Measurements from ENCODE around the gene USP2. TPM values are rescaled to one million over a fixed set of nuclear protein-coding genes. Genes with fewer than 3 reads are reported as not detected.

The USP2 gene
- total and polyA plus RNA-seq, 2 of the 4 experiments (the other 2 are of a cell fraction): 0.18 to 0.79 TPM

GRCh38 chr11:119375337-119376196 lies 5.9 kb downstream of the USP2 start:
- DNase-seq (peak; percentile 86), ATAC-seq (ENCODE audit: low read depth) (peak; percentile 76)
- no peaks in the 10 kb centered on the region for H4K20me1 ChIP-seq (ENCODE audit: insufficient read depth, low read length)
- no TSS peak for BruUV-seq (replicated peaks)
- H3K4me1 ChIP-seq (ENCODE audit: control insufficient read depth, insufficient read depth, low read length): peaks cover 25% of the 10 kb centered on the region
- peak overlapping the region; percentile 29; the same call in 1 of the 2 replicates for H2BK20ac ChIP-seq (ENCODE audit: low read depth, low read length)
- no peak overlapping the region; the same call in 2 of the 3 replicates for H2BK15ac ChIP-seq (ENCODE audit: low read depth, low read length)
- H4K91ac ChIP-seq (ENCODE audit: insufficient read depth, low read depth, low read length): peak overlapping the region; percentile 13; the same call in 1 of the 2 replicates
- H3K4me3 ChIP-seq (ENCODE audit: insufficient read depth, low read depth, low read length): no peak overlapping the region
- WGBS, 2 experiments (ENCODE audit: extremely low coverage in 2 of 2, insufficient read length in 1 of 2): 45% methylated on average over 7 of the region's 14 CpGs; no CpG with 5 or more reads in 1 of the 2 experiments
- in situ Hi-C loops (cut with MboI; ENCODE audit: low sequenced_read_pairs): no loop called here
- no peaks in the 10 kb centered on the region for H3K27me3 ChIP-seq (ENCODE audit: control insufficient read depth, insufficient read depth, low read length)
- H2AK5ac ChIP-seq (ENCODE audit: low read depth, low read length): peak overlapping the region; percentile 57; the same call in 1 of the 2 replicates
- no peaks in the 10 kb centered on the region for H3K79me1 ChIP-seq (ENCODE audit: low read depth in 1 of 2, low read length in 2 of 2)
- dilution Hi-C loops (cut with HindIII; ENCODE audit: low sequenced_read_pairs, unreplicated experiment): no loop called here
- peak overlapping the region; percentile 13; the same call in 1 of the 2 replicates for H4K5ac ChIP-seq (ENCODE audit: low read depth, low read length)
- peak overlapping the region; percentile 50; the same call in 1 of the 2 replicates for H3K4ac ChIP-seq (ENCODE audit: low read depth, low read length)
- no peak overlapping the region for H2BK5ac ChIP-seq (ENCODE audit: low read depth, low read length, poor library complexity, severe bottlenecking)
- H4K8ac ChIP-seq (ENCODE audit: low read depth in 2 of 2, low read length in 2 of 2): peak overlapping the region in 1 of 2 experiments; percentile 15; a peak in 2 of 4 replicates
- H3K56ac ChIP-seq (ENCODE audit: extremely low read depth, insufficient read depth, low read length): no peak overlapping the region
- TF ChIP-seq FOS (IDR thresholded peaks at IDR 0.05; ENCODE audit: low read depth, low read length) (0 out of 2 replicates have a peak, but pooled peaks have one; percentile 4), BHLHE40 (IDR thresholded peaks at IDR 0.05; ENCODE audit: low read depth, low read length) (peak; percentile 68; the same call in 1 of the 2 replicates), RCOR1 (IDR thresholded peaks at IDR 0.05; ENCODE audit: insufficient replicate concordance, low read length) (peak; percentile 44), MAFK (IDR thresholded peaks at IDR 0.05; ENCODE audit: low read depth, low read length) (no peak), MAZ (IDR thresholded peaks at IDR 0.05; ENCODE audit: borderline replicate concordance, low read depth, low read length) (peak; percentile 66)
- no peak overlapping the region for H3K27ac ChIP-seq (ENCODE audit: insufficient read depth, low read length)
- H3K9ac ChIP-seq (ENCODE audit: low read depth, low read length): no peak overlapping the region
- no peak overlapping the region for H3K14ac ChIP-seq (replicated peaks; ENCODE audit: low read depth, low read length)
- peak overlapping the region; percentile 78 for H2AFZ ChIP-seq (replicated peaks; ENCODE audit: low read length, poor library complexity)
- ChIA-PET POLR2A (ENCODE audit: unreplicated experiment) (interaction anchor here (1.1 kb wide), 1 partner anchor 19 kb away, joined by 3 read pairs; no protein-coding TSS in a partner anchor), CTCF (interaction anchor here (1.0 to 4.0 kb wide), 7 partner anchors 8 to 100 kb away, joined by 3 to 32 read pairs (median 6); no protein-coding TSS in a partner anchor)
- H3K4me2 ChIP-seq (ENCODE audit: low read depth, low read length): no peak overlapping the region; the same call in 1 of the 2 replicates
- H3K9me3 ChIP-seq (ENCODE audit: control insufficient read depth, insufficient read depth, low read length): no peaks in the 10 kb centered on the region
- H2AK9ac ChIP-seq (replicated peaks; ENCODE audit: low read depth, low read length, poor library complexity): peak overlapping the region; percentile 39
- H3K18ac ChIP-seq (ENCODE audit: low read depth, low read length): no peak overlapping the region; the same call in 1 of the 2 replicates
- H3K36me3 ChIP-seq (ENCODE audit: control insufficient read depth, insufficient read depth, low read length): no peaks in the 10 kb centered on the region
- no peaks in the 10 kb centered on the region for H3K9me1 ChIP-seq (ENCODE audit: insufficient read depth, low read length)
- no peak overlapping the region for H3K23ac ChIP-seq (ENCODE audit: low read depth, low read length)
- peak overlapping the region; percentile 26; the same call in 1 of the 2 replicates for H2BK120ac ChIP-seq (ENCODE audit: low read depth, low read length)
- intact Hi-C loops (cut with micrococcal nuclease): no loop called here

Data from IMR-90 (cell line).